ENCODE measurements around the gene STX2.

Gene STX2

GRCh38 chr12:130813949-130814348 lies 25.1 kb downstream of the STX2 start:
- H3K4me3 ChIP-seq (ENCODE audit: low read depth, low read length): no peak overlapping the region
- no peak for DNase-seq (ENCODE audit: low read depth)
- TF ChIP-seq CTCF (IDR thresholded peaks at IDR 0.05; ENCODE audit: control insufficient read depth, extremely low read depth, insufficient read depth): no peak

DNA sequence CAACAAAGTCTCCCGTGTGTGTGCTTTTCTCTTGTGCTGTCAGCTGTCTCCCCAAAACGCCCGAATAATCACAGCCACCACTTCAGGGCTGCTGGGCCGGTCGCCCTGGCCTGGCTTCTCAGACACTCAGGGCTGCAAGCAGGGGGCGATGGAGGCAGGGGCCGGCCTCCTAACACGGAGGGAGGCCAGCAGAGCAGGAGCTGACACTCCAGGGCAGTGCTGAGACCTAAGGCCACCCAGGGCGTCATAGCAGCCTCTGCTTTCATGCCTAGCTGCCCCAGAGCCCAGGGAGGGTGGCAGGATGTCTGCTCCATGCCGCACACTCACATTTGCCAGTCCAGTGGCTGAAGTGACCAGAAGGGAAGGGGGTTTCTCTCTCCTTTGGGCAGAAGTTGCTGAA lies 25.6 kb downstream of the STX2 start:
- TF ChIP-seq CTCF (IDR thresholded peaks at IDR 0.05; ENCODE audit: control insufficient read depth, extremely low read depth, insufficient read depth): no peak
- no peak for DNase-seq (ENCODE audit: low read depth)
- no peak overlapping the region for H3K4me3 ChIP-seq (ENCODE audit: low read depth, low read length)

DNA sequence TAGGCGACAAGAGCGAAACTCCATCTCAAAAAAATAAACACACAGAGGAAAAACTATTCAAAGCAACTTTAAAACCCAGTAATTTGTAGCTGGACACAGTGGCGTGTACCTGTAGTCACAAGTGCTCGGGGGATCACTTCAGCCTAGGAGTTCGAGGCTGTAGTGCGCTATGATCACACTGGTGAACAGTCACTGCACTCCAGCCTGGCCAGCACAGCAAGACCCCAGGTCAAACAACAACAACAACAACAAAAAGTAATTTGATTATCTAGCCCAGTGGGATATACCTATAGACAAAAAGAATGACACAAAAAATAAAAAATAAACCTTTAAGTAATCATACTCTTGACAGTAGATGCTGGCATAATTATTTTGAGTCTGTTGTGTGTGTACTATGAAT lies 29.3 kb downstream of the STX2 start:
- DNase-seq (ENCODE audit: low read depth): no peak
- no peak overlapping the region for H3K4me3 ChIP-seq (ENCODE audit: low read depth, low read length)
- no peak for TF ChIP-seq CTCF (IDR thresholded peaks at IDR 0.05; ENCODE audit: control insufficient read depth, extremely low read depth, insufficient read depth)

GRCh38 chr12:130807309-130807708 lies 31.7 kb downstream of the STX2 start:
- H3K4me3 ChIP-seq (ENCODE audit: low read depth, low read length): no peak overlapping the region
- no peak for TF ChIP-seq CTCF (IDR thresholded peaks at IDR 0.05; ENCODE audit: control insufficient read depth, extremely low read depth, insufficient read depth)
- no peak for DNase-seq (ENCODE audit: low read depth)

DNA sequence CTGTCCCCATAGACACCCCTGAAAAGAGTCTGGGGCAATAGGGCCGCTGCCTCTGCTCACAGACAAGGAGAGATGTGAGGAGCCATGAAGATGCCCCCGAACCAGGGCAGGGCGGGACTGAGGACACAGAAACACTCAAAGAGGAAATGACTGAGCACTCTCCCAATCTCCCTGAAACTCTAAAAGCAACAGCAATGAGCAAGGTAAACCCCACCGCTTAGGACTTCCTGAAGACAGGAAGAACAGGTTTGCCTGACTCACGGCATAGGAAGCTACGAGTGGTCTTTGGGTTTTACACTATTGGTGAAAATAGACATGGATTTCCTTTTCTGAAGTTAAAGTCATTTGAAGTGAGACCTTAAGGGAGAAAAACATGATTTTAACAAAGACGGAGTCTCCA lies 32.5 kb downstream of the STX2 start:
- no peak overlapping the region for H3K4me3 ChIP-seq (ENCODE audit: low read depth, low read length)
- DNase-seq (ENCODE audit: low read depth): no peak
- no peak for TF ChIP-seq CTCF (IDR thresholded peaks at IDR 0.05; ENCODE audit: control insufficient read depth, extremely low read depth, insufficient read depth)

DNA sequence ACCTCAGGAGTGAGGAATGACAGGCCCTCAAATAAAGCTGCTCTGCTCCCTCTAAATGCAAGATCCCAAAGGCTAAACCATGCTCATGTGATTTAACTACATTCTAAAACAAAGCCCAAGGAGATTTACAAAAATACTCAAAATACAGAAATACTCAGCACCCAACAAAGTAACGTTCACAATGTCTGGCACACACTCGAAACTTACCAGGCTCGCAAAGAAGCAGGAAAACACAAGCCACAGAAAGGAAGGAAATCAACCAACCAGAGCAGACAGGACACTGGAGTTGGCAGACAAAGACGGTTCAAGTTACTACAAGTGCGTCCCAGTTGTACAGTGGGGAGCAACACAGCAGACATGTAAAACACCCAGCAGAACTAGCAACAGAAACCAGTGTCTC lies 33.4 kb downstream of the STX2 start:
- no peak for TF ChIP-seq CTCF (IDR thresholded peaks at IDR 0.05; ENCODE audit: control insufficient read depth, extremely low read depth, insufficient read depth)
- H3K4me3 ChIP-seq (ENCODE audit: low read depth, low read length): no peak overlapping the region
- DNase-seq (ENCODE audit: low read depth): no peak

DNA sequence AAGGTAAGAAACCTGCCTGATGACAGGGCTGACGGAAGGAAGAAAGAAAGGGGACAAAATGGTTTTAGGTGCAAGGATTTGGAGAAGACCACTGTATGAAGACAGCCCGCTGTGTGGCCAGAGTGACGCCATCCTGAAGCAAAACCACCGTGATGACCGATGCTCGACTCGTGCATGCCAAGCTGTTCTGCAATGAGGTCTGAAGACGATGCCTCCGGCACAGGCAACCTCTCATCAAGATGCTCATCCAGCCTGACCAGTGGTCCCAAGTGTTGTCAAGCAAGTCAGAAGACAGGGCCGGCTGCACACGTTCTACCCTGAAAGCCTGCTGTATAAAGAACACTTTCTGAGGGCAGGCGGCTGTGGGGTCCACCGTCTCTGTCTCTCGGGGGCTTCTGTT lies 34.8 kb downstream of the STX2 start:
- no peak overlapping the region for H3K4me3 ChIP-seq (ENCODE audit: low read depth, low read length)
- no peak for TF ChIP-seq CTCF (IDR thresholded peaks at IDR 0.05; ENCODE audit: control insufficient read depth, extremely low read depth, insufficient read depth)
- no peak for DNase-seq (ENCODE audit: low read depth)

Measured in LNCaP clone FGC (cell line).